GM12878 (cell line): Measurements from ENCODE around the gene NDUFV3. TPM values are rescaled to one million over a fixed set of nuclear protein-coding genes. Genes with fewer than 3 reads are reported as not detected.

Experiments
- E2F8 ChIP-seq: fragments of 450-650 bp; IDR thresholded peaks from 2 replicates; pipeline ENCODE4 v1.6.1; 2018; ENCODE audit warnings: mild to moderate bottlenecking, low read depth, moderate library complexity; ENCODE audit not compliant: partially characterized antibody
- IKZF2 ChIP-seq, 2 experiments: fragments of 450-650 bp; IDR thresholded peaks; 2 replicates each; pipeline ENCODE4 v1.6.1; 2017; ENCODE audit warnings: mild to moderate bottlenecking in 2 of 2, moderate library complexity in 2 of 2
- LARP7 ChIP-seq: fragments of 450-650 bp; IDR thresholded peaks from 2 replicates; pipeline ENCODE4 v1.6.1; 2017; ENCODE audit warnings: mild to moderate bottlenecking
- NBN ChIP-seq: fragments of 450-650 bp; IDR thresholded peaks from 2 replicates; pipeline ENCODE4 v1.6.1; 2016
- POLR2AphosphoS2 ChIP-seq: IDR thresholded peaks from 2 replicates; pipeline ENCODE4 v1.6.1; 2011; ENCODE audit warnings: low read depth, mild to moderate bottlenecking, low read length, improper control_type of control experiment, moderate library complexity
- RELA ChIP-seq: fragments of 450-650 bp; IDR thresholded peaks from 2 replicates; pipeline ENCODE4 v1.8.0; 2014; ENCODE audit warnings: borderline replicate concordance; ENCODE audit not compliant: partially characterized antibody
- SMAD5 ChIP-seq: IDR thresholded peaks from 2 replicates; pipeline ENCODE4 v1.6.1; 2016; ENCODE audit warnings: antibody characterized with exemption, low read depth
- TBL1XR1 ChIP-seq: IDR thresholded peaks from 2 replicates; pipeline ENCODE4 v1.6.1; 2012; ENCODE audit warnings: low read depth, low read length, improper control_type of control experiment
- ZBTB4 ChIP-seq: fragments of 450-650 bp; formaldehyde crosslinking; IDR thresholded peaks from 2 replicates; pipeline ENCODE4 v1.4.0; 2022; ENCODE audit warnings: mild to moderate bottlenecking, moderate library complexity
- ZNF592 ChIP-seq: fragments of 450-650 bp; IDR thresholded peaks from 2 replicates; pipeline ENCODE4 v1.6.1; 2017; ENCODE audit warnings: mild to moderate bottlenecking, moderate library complexity
- polyA plus RNA-seq, 11 experiments: library from polyadenylated mRNA; depleted of rRNA in 4 of 11; unstranded in 6 of 11; stranded (reverse) in 5 of 11; fragments of >200 nt; fragmentation: Nextera tagmentation in 4 of 11; fragmentation: Illumina TruSeq in 1 of 11; extraction: Ambion mirVana in 4 of 11; extraction: Trizol in 1 of 11; gene quantifications; 1 replicate in 1 of 11; 2 replicates in 10 of 11; pipeline versions ENCODE4 v1.2.1 to v1.2.3, GENCODE V29; 2011 to 2016; ENCODE audit warnings: inconsistent platforms in 2 of 11, missing spikeins in 2 of 11, low read depth in 1 of 11
- total RNA-seq, 4 experiments: library from RNA; depleted of rRNA in 3 of 4; stranded (reverse); fragments of >200 nt in 3 of 4; fragmentation: Illumina TruSeq in 1 of 4; extraction: Trizol in 1 of 4; gene quantifications; 2 replicates each; pipeline versions ENCODE4 v1.2.1 to v1.2.3, GENCODE V29; 2013 to 2021
- TF ChIP-seq, protein P1 (sequence below): fragments of 450-650 bp; IDR thresholded peaks from 2 replicates; pipeline ENCODE4 v1.6.1; 2014; ENCODE audit warnings: mild to moderate bottlenecking
- TF ChIP-seq, protein P2 (sequence below): fragments of 450-650 bp; IDR thresholded peaks from 2 replicates; pipeline ENCODE4 v1.6.1; 2016; ENCODE audit warnings: mild to moderate bottlenecking, moderate library complexity, borderline replicate concordance

NDUFV3 gene
- total and polyA plus RNA-seq, 10 of the 15 experiments (the other 5 are each of a cell fraction or from before 2014, with no cell fraction given) = 7.0 to 44.7 (median 29.9) TPM

- TF ChIP-seq E2F8 (no peak), SMAD5 (0 out of 2 replicates have a peak, but pooled peaks have one; percentile 65), TBL1XR1 (no peak), IKZF2 (IDR thresholded peaks at IDR 0.05) (no peak), LARP7 (peak; percentile 88), NBN (no peak), POLR2AphosphoS2 (peak; percentile 82; the same call in 1 of the 2 replicates), ZBTB4 (no peak), RELA (no peak), ZNF592 (0 out of 2 replicates have a peak, but pooled peaks have one; percentile 23)
- TF ChIP-seq, protein P1, sequence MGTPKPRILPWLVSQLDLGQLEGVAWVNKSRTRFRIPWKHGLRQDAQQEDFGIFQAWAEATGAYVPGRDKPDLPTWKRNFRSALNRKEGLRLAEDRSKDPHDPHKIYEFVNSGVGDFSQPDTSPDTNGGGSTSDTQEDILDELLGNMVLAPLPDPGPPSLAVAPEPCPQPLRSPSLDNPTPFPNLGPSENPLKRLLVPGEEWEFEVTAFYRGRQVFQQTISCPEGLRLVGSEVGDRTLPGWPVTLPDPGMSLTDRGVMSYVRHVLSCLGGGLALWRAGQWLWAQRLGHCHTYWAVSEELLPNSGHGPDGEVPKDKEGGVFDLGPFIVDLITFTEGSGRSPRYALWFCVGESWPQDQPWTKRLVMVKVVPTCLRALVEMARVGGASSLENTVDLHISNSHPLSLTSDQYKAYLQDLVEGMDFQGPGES = no peak; the same call in 1 of the 2 replicates
- TF ChIP-seq, protein P2, sequence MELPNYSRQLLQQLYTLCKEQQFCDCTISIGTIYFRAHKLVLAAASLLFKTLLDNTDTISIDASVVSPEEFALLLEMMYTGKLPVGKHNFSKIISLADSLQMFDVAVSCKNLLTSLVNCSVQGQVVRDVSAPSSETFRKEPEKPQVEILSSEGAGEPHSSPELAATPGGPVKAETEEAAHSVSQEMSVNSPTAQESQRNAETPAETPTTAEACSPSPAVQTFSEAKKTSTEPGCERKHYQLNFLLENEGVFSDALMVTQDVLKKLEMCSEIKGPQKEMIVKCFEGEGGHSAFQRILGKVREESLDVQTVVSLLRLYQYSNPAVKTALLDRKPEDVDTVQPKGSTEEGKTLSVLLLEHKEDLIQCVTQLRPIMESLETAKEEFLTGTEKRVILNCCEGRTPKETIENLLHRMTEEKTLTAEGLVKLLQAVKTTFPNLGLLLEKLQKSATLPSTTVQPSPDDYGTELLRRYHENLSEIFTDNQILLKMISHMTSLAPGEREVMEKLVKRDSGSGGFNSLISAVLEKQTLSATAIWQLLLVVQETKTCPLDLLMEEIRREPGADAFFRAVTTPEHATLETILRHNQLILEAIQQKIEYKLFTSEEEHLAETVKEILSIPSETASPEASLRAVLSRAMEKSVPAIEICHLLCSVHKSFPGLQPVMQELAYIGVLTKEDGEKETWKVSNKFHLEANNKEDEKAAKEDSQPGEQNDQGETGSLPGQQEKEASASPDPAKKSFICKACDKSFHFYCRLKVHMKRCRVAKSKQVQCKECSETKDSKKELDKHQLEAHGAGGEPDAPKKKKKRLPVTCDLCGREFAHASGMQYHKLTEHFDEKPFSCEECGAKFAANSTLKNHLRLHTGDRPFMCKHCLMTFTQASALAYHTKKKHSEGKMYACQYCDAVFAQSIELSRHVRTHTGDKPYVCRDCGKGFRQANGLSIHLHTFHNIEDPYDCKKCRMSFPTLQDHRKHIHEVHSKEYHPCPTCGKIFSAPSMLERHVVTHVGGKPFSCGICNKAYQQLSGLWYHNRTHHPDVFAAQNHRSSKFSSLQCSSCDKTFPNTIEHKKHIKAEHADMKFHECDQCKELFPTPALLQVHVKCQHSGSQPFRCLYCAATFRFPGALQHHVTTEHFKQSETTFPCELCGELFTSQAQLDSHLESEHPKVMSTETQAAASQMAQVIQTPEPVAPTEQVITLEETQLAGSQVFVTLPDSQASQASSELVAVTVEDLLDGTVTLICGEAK = no peak
These were observed at the start of gene NDUFV3 (continued) for GRCh38 chr21:42892931-42893755.
